ENCODE measurements around the gene TBL1Y. TPM values are rescaled to one million over a fixed set of nuclear protein-coding genes. Genes with fewer than 3 reads are reported as not detected.
A peak's percentile ranks its signal among the peaks of the same experiment; 100 is the strongest.

Gene TBL1Y
- total and polyA plus RNA-seq, 2 of the 13 experiments (the other 11 are each of a cell fraction or from before 2014, with no cell fraction given): 0.37 to 1.4 TPM

GRCh38 chrY:6909118-6909521 is 1.4 kb upstream of the TBL1Y start (continued):
- TF ChIP-seq, protein P1, sequence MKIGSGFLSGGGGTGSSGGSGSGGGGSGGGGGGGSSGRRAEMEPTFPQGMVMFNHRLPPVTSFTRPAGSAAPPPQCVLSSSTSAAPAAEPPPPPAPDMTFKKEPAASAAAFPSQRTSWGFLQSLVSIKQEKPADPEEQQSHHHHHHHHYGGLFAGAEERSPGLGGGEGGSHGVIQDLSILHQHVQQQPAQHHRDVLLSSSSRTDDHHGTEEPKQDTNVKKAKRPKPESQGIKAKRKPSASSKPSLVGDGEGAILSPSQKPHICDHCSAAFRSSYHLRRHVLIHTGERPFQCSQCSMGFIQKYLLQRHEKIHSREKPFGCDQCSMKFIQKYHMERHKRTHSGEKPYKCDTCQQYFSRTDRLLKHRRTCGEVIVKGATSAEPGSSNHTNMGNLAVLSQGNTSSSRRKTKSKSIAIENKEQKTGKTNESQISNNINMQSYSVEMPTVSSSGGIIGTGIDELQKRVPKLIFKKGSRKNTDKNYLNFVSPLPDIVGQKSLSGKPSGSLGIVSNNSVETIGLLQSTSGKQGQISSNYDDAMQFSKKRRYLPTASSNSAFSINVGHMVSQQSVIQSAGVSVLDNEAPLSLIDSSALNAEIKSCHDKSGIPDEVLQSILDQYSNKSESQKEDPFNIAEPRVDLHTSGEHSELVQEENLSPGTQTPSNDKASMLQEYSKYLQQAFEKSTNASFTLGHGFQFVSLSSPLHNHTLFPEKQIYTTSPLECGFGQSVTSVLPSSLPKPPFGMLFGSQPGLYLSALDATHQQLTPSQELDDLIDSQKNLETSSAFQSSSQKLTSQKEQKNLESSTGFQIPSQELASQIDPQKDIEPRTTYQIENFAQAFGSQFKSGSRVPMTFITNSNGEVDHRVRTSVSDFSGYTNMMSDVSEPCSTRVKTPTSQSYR (CRISPR knock-in tag; IDR thresholded peaks at IDR 0.05; ENCODE audit: borderline replicate concordance): peak; percentile 90
- TF ChIP-seq, protein P2, sequence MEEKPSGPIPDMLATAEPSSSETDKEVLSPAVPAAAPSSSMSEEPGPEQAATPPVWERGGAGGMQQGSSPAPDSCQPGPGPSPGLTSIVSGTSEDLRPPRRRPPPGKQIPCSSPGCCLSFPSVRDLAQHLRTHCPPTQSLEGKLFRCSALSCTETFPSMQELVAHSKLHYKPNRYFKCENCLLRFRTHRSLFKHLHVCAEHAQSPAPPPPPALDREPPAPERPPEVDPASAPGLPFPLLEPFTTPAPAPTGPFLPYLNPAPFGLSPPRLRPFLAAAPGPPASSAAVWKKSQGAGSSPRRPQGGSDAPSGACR (CRISPR knock-in tag; IDR thresholded peaks at IDR 0.05): no peak
- TF ChIP-seq GZF1 (CRISPR knock-in tag; IDR thresholded peaks at IDR 0.05) (peak; percentile 61; the same call in 1 of the 2 replicates), ZMAT3 (CRISPR knock-in tag; conservative IDR thresholded peaks at IDR 0.05) (no peak), PCBP1 (IDR thresholded peaks at IDR 0.05; ENCODE audit: borderline replicate concordance, low read depth, low read length) (no peak), MTA1 (CRISPR knock-in tag; IDR thresholded peaks at IDR 0.05; ENCODE audit: borderline replicate concordance) (no peak), GATAD2A (CRISPR knock-in tag; IDR thresholded peaks at IDR 0.05) (peak; percentile 41; the same call in 1 of the 2 replicates), THAP11 (CRISPR knock-in tag; IDR thresholded peaks at IDR 0.05) (no peak), GFI1 (CRISPR knock-in tag; IDR thresholded peaks at IDR 0.05; ENCODE audit: borderline replicate concordance) (no peak), HNF4G (IDR thresholded peaks at IDR 0.05; ENCODE audit: borderline replicate concordance, low read depth, low read length) (peak; percentile 8; the same call in 1 of the 2 replicates), HNF4G (CRISPR knock-in tag; IDR thresholded peaks at IDR 0.05; ENCODE audit: borderline replicate concordance, low read depth) (no peak), KMT2B (CRISPR knock-in tag; IDR thresholded peaks at IDR 0.05) (no peak), EP300 (IDR thresholded peaks at IDR 0.05; ENCODE audit: low read depth in 2 of 2, low read length in 2 of 2) (peak in 1 of 2 experiments; percentile 81; a peak in 2 of 4 replicates), EP300 (CRISPR knock-in tag; IDR thresholded peaks at IDR 0.05; ENCODE audit: borderline replicate concordance) (no peak), BRD4 (CRISPR knock-in tag; IDR thresholded peaks at IDR 0.05) (no peak), ZNF674 (CRISPR knock-in tag; IDR thresholded peaks at IDR 0.05; ENCODE audit: low read depth) (no peak), CBFB (CRISPR knock-in tag; IDR thresholded peaks at IDR 0.05) (peak; percentile 67; the same call in 1 of the 2 replicates), HOMEZ (CRISPR knock-in tag; IDR thresholded peaks at IDR 0.05; ENCODE audit: low read depth) (no peak), RNF219 (CRISPR knock-in tag; IDR thresholded peaks at IDR 0.05) (no peak)
- TF ChIP-seq, protein P3, sequence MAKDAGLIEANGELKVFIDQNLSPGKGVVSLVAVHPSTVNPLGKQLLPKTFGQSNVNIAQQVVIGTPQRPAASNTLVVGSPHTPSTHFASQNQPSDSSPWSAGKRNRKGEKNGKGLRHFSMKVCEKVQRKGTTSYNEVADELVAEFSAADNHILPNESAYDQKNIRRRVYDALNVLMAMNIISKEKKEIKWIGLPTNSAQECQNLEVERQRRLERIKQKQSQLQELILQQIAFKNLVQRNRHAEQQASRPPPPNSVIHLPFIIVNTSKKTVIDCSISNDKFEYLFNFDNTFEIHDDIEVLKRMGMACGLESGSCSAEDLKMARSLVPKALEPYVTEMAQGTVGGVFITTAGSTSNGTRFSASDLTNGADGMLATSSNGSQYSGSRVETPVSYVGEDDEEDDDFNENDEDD (CRISPR knock-in tag; IDR thresholded peaks at IDR 0.05; ENCODE audit: borderline replicate concordance): peak; percentile 22; the same call in 1 of the 2 replicates

Measured in HepG2 (cell line).